LHCN-M2 (cell line): Measurements from ENCODE around the gene NALCN. TPM values are rescaled to one million over a fixed set of nuclear protein-coding genes. Genes with fewer than 3 reads are reported as not detected.
A peak's percentile ranks its signal among the peaks of the same experiment; 100 is the strongest.

Experiments used
- DNase-seq: peaks from one replicate; pipeline ENCODE4 v3.0.0-alpha.2; 2012; ENCODE audit warnings: low read depth
- total RNA-seq: library from RNA; depleted of rRNA; stranded (reverse); fragments of >200 nt; gene quantifications from 2 replicates; pipeline ENCODE4 v1.2.3, GENCODE V29; 2014

NALCN gene
- total RNA-seq, 1 experiment from 2014 or later: 5.0 TPM

- DNase-seq: peak; percentile 63
Observed at GRCh38 chr13:101341464-101341863, 74.8 kb downstream of the NALCN start.

GRCh38 chr13:101339202-101339601 lies 77.1 kb downstream of the NALCN start:
- DNase-seq: no peak

- DNase-seq: no peak
Observed at GRCh38 chr13:101332583-101332982, 83.7 kb downstream of the NALCN start.

DNA sequence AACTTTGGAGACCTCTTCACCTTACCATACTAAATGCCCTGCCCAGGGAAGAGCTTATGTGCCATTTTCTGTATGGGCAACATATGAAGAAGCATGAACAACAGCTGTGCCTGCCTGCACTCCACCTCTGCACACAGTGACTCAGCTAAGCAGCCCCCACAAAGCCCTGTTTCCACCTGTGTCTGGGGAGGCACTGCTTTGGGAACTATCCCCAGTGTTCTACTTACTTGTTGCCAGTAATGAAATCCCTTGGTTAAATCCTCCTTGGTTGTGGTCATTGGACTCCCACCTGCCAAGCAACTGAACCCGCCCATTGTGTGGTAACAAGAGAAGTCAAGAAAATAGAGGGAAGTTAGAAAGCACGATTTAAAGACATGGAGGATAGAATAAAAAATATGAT lies 84.6 kb downstream of the NALCN start:
- peak; percentile 61 for DNase-seq

DNA sequence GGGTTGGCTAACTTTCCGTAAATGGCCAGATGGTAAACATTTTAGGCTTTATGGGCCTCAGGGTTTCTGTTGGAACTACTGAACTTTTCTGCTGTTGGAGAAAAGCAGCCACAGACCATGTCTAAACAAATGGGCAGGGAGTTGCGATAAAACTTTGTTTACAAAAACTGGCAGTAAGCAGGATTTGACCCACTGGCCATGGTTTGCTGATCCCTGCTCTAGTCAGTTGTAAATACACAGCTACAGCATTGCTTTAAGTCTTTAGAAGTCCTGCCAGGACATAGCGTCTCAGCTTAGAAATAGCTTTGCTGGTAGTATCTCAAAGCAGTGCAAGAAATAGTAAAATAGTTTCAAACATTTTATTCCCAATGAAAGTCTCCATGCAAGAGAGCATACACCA lies 88.4 kb downstream of the NALCN start:
- DNase-seq: no peak

- DNase-seq: no peak
Observed at GRCh38 chr13:101326710-101327109, 89.6 kb downstream of the NALCN start.

- DNase-seq: peak; percentile 62
Observed at GRCh38 chr13:101325423-101325822, 90.9 kb downstream of the NALCN start.

- DNase-seq: no peak
Observed at GRCh38 chr13:101323601-101324000, 92.7 kb downstream of the NALCN start.

DNA sequence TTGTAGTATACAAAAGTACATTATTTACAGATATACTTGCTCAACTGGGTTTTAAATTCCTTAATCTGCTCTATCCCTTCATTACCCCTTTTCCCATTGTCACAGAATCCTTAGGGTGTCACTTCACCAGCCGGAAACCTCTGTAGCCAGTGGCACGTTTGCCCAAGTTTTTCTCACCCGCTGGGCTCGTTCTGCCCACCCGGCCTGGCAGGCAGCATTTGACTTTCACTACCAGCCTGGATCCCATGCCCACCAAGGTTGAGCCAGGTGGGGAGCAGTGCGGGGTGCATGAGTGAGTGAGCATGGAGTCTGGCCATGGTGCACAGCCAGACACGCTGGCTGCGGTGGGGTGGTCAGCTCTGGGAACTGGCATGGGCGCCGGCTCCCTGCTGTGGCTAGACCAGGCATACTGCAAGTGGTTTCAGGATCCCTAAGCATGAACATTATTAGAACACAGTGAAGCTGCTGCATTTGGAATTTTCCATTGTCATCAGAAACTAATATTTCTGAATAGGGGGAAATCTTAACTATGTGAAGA lies 98.3 kb downstream of the NALCN start:
- DNase-seq: no peak

DNA sequence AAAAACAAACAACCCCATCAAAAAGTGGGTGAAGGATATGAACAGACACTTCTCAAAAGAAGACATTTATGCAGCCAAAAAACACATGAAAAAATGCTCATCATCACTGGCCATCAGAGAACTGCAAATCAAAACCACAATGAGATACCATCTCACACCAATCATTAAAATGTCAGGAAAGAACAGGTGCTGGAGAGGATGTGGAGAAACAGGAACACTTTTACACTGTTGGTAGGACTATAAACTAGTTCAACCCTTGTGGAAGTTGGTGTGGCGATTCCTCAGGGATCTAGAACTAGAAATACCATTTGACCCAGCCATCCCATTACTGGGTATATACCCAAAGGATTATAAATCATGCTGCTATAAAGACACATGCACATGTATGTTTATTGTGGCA lies 102.8 kb downstream of the NALCN start:
- DNase-seq: peak; percentile 62

GRCh38 chr13:101309014-101309619 lies 107.2 kb downstream of the NALCN start:
- peak; percentile 70 for DNase-seq

GRCh38 chr13:101308247-101309013 lies 107.9 kb downstream of the NALCN start:
- DNase-seq: no peak

DNA sequence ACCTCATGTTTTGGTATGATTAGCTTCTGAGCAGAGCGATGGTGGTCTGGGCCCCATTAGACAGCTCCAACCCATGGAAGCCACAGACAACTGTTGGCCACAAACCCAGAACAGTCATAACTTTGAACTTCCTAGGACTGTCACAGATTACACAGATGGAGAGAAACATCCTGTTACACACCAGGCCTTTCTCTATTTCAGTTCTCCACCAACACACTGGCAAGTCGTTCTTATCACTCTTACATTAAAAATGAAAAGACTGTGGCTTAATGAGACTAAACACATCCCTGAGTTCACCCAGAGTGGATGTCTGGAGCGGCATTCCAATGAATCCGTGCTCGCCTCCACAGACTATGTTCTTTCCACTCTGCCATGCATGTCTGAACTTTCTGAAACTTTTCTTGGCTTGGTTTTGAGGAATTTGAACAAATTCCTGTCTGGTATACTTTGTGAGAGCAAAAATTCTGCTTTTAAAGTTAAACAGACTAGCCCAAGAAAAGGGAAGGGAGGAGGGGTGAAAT lies 109.1 kb downstream of the NALCN start:
- peak; percentile 86 for DNase-seq

GRCh38 chr13:101306773-101307172 lies 109.5 kb downstream of the NALCN start:
- no peak for DNase-seq

DNA sequence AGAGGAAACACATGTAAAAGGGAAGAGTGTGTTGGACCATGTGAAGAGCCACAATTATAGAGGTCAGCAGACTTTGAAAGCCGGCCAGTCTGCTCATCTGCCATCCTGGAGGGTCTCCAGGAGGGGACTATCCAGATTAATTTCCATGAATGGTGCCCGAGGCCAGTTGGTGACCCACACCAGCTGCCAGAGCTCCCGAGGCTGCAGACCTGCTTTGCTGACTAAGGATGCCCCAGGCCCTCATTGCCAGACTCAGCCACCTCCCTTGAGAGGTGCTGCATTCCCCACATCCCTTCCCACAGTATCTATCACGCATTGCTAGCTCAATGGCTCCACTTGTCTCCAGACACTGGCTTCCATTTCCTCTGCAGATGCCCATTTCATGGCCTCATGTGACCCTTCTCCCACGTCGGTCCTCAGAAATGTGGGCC lies 110.3 kb downstream of the NALCN start:
- DNase-seq: peak; percentile 27

DNA sequence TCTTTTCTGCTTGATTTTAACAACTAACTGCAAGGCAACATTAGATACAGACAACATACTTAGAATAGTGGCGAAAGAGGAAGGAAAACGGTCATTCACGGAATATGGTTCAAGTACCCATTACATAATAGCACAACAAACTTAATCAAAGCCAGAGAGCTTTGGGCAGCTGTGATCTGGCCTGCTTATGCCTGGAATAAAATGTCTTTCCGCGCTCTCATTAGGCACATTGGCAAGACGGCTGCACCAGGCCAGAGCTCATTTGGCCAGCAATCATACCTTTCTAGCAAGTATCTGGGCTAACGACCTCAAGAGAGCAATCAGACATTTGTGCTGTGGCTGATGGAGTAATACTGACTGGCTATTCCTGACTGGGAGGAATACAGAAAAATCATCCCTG lies 112.8 kb downstream of the NALCN start:
- no peak for DNase-seq

- DNase-seq: no peak
Observed at GRCh38 chr13:101301053-101301452, 115.3 kb downstream of the NALCN start.

DNA sequence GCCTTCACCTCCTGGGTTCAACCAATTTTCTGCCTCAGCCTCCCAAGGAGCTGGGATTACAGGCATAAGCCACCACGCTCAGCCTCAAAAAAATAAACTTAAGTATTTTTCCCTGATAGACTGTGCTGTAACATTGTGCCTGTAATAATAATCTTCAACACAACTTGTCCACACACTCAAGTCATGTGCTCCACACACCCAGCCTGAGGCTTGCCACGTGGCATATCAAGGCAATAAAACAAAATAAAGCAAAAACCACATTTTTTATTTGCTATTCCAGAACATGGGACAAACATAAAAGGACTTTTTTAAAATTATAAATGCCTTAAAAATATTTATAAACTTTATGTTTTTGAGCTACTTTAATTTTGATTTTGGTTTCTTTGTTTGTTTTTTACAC lies 115.8 kb downstream of the NALCN start:
- no peak for DNase-seq

GRCh38 chr13:101298517-101298916 lies 117.8 kb downstream of the NALCN start:
- DNase-seq: no peak

DNA sequence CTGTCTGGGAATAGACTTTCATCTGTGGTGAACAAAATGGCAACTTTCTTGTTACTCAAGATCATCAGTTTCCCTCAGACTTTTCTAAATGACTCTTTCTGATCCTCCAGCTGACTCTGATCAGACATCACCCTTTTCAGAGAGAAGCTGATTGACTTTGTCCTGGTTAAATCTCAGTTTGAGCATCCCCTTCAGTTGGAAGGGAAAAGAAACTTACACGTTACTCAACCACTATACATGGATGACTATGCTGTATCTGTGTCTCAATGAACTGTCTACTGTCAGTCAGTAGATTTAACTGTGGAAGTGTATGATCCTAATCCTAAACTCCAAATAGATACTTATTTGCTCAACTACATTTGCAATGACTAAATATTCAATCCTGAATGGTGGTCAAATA lies 118.5 kb downstream of the NALCN start:
- no peak for DNase-seq

GRCh38 chr13:101292711-101293110 lies 123.6 kb downstream of the NALCN start:
- DNase-seq: no peak

- DNase-seq: no peak
Observed at GRCh38 chr13:101291646-101292515, 124.4 kb downstream of the NALCN start.
